ENCODE results near the gene SLC35D1.
"Not testable (repeated sequence)": the region's sequence is repeated elsewhere in the genome, so short reads cannot be mapped to it uniquely, and the experiment has no call there.

Gene SLC35D1

GRCh38 chr1:67053785-67054772, at the start of gene SLC35D1:
Gene SLC35D1 (minus strand): TSS chr1:67054148. CDS start chr1:67054013, 135 bp downstream.
- peak; percentile 88 for DNase-seq (ENCODE audit: low spot score)

GRCh38 chr1:67103548-67103947, 49.6 kb upstream of the SLC35D1 start:
- DNase-seq (ENCODE audit: low spot score): no peak

GRCh38 chr1:67100833-67101232, 46.9 kb upstream of the SLC35D1 start:
- DNase-seq (ENCODE audit: low spot score): no peak

- peak; percentile 68 for DNase-seq (ENCODE audit: low spot score)
Observed at GRCh38 chr1:67097305-67097704, 43.4 kb upstream of the SLC35D1 start.

GRCh38 chr1:67094191-67094590, 40.2 kb upstream of the SLC35D1 start:
- no peak for DNase-seq (ENCODE audit: low spot score)

- DNase-seq (ENCODE audit: low spot score): no peak
Observed at GRCh38 chr1:67089685-67090208, 35.8 kb upstream of the SLC35D1 start.

GRCh38 chr1:67088440-67088839, 34.5 kb upstream of the SLC35D1 start:
- DNase-seq (ENCODE audit: low spot score): no peak

- no peak for DNase-seq (ENCODE audit: low spot score)
Observed at GRCh38 chr1:67085326-67085725, 31.4 kb upstream of the SLC35D1 start.

GRCh38 chr1:67084765-67085318, 30.9 kb upstream of the SLC35D1 start:
- DNase-seq (ENCODE audit: low spot score): no peak

GRCh38 chr1:67078291-67078690, 24.3 kb upstream of the SLC35D1 start:
- no peak for DNase-seq (ENCODE audit: low spot score)

GRCh38 chr1:67077593-67077992, 23.6 kb upstream of the SLC35D1 start:
- DNase-seq (ENCODE audit: low spot score): no peak

- DNase-seq (ENCODE audit: low spot score): no peak
Observed at GRCh38 chr1:67072749-67073148, 18.8 kb upstream of the SLC35D1 start.

GRCh38 chr1:67067655-67068054, 13.7 kb upstream of the SLC35D1 start:
- DNase-seq (ENCODE audit: low spot score): not testable (repeated sequence)

- DNase-seq (ENCODE audit: low spot score): no peak
Observed at GRCh38 chr1:67062412-67062811, 8.5 kb upstream of the SLC35D1 start.

- no peak for DNase-seq (ENCODE audit: low spot score)
Observed at GRCh38 chr1:67061266-67061665, 7.3 kb upstream of the SLC35D1 start.

GRCh38 chr1:67060811-67061218, 6.9 kb upstream of the SLC35D1 start:
- DNase-seq (ENCODE audit: low spot score): no peak

- DNase-seq (ENCODE audit: low spot score): no peak
Observed at GRCh38 chr1:67059346-67059745, 5.4 kb upstream of the SLC35D1 start.

GRCh38 chr1:67058761-67059160, 4.8 kb upstream of the SLC35D1 start:
- DNase-seq (ENCODE audit: low spot score): no peak

GRCh38 chr1:67058242-67058641, 4.3 kb upstream of the SLC35D1 start:
- DNase-seq (ENCODE audit: low spot score): no peak

GRCh38 chr1:67053535-67053784, 488 bp downstream of the SLC35D1 start:
- peak; percentile 83 for DNase-seq (ENCODE audit: low spot score)

GRCh38 chr1:67052741-67053534, 1.0 kb downstream of the SLC35D1 start:
- DNase-seq (ENCODE audit: low spot score): peak; percentile 44

GRCh38 chr1:67051196-67051595, 2.8 kb downstream of the SLC35D1 start:
- DNase-seq (ENCODE audit: low spot score): no peak
